Mesodermal cell (in vitro differentiated cells): ENCODE data around the gene EPS8L1.

Experiments used
- H3K27ac ChIP-seq: 2 replicates; pipeline ENCODE4 v1.7.0; 2013; ENCODE audit warnings: mild to moderate bottlenecking, low read depth, low read length, moderate library complexity; ENCODE audit not compliant: severe bottlenecking
- H3K36me3 ChIP-seq: 2 replicates; pipeline ENCODE4 v1.7.1; 2013; ENCODE audit warnings: mild to moderate bottlenecking, low read length, moderate library complexity; ENCODE audit not compliant: control insufficient read depth, insufficient read depth
- H3K4me1 ChIP-seq: one replicate; pipeline ENCODE4 v1.7.1; 2013; ENCODE audit warnings: mild to moderate bottlenecking, low read length; ENCODE audit not compliant: insufficient read depth, control insufficient read depth, poor library complexity, severe bottlenecking
- H3K4me3 ChIP-seq: 2 replicates; pipeline ENCODE4 v1.7.0; 2013; ENCODE audit warnings: low read length, control low read depth, mild to moderate bottlenecking; ENCODE audit not compliant: insufficient read depth, poor library complexity, severe bottlenecking; ENCODE audit errors: extremely low read depth
- H3K9me3 ChIP-seq: 2 replicates; pipeline ENCODE4 v1.7.1; 2013; ENCODE audit warnings: mild to moderate bottlenecking, low read length, moderate library complexity; ENCODE audit not compliant: control insufficient read depth
- WGBS, 2 experiments: methylation state at CpG; one replicate each; pipeline ENCODE4 v1.1.5; 2013; ENCODE audit warnings: missing lambda C conversion rate in 2 of 2; ENCODE audit not compliant: insufficient coverage in 2 of 2; 5-methylcytosine and 5-hydroxymethylcytosine counted together

Gene EPS8L1

GRCh38 chr19:55068950-55069864 is 6.5 kb upstream of the EPS8L1 start:
- Histone ChIP-seq H3K4me3 (peak overlapping the region; percentile 18), H3K4me1 (peaks cover 12% of the 10 kb centered on the region), H3K27ac (peak overlapping the region; percentile 23), H3K36me3 (no peaks in the 10 kb centered on the region), H3K9me3 (no peaks in the 10 kb centered on the region)
- WGBS, 2 experiments = 4 to 5% methylated on average over 24 to 25 of the region's 30 CpGs

DNA sequence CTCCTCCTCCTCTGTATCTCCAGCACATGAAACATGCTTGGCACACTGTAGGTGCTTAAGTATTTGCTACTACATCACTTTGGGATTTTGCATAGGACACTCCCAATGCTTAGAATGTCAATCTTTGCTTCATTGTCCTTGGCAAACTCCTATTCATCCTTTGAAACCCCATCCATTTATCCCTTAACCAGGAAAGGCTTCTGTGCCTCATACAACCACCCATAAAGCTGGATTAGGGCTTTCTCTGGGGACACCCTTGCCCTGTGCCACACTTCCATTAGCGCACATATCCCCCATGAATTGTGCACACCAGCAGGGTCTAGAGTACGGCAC is 5.8 kb upstream of the EPS8L1 start:
- Histone ChIP-seq H3K36me3 (no peaks in the 10 kb centered on the region), H3K9me3 (no peaks in the 10 kb centered on the region), H3K27ac (no peak overlapping the region), H3K4me1 (peaks cover 12% of the 10 kb centered on the region), H3K4me3 (no peak overlapping the region)
- 83 to 100% methylated on average over 1 of the region's 2 CpGs for WGBS, 2 experiments

DNA sequence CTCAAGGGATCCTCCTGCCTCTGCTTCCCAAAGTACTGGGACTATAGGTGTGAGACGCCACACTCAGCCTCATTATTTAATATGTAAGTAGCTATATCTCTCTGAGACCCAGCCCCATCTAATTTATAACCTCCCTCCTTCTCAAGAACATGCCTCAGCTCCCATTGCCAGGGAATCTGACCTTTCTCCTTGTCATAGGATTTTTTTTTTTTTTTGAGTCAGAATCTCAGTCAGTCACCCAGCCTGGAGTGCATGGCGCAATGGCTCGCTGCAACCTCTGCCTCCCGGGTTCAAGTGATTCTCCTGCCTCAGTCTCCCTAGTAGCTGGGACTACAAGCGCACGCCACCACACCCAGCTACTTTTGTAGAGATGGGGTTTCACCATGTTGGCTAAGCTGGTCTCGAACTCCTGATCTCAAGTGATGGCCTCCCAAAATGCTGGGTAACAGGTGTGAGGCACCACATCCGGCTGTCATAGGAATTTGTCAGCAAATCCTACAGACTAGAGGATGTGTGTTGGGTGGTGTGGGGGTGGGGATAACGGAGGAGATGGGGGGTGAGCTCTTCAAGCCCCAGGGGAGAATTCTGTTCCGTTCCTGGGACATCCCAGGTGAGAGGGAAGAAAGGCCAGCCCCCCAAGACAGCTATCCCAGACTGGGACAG is 5.1 kb upstream of the EPS8L1 start:
- no peaks in the 10 kb centered on the region for H3K9me3 ChIP-seq
- WGBS, 2 experiments = 83% methylated on average over 5 to 9 of the region's 10 CpGs
- no peak overlapping the region for H3K27ac ChIP-seq
- peaks cover 12% of the 10 kb centered on the region for H3K4me1 ChIP-seq
- no peaks in the 10 kb centered on the region for H3K36me3 ChIP-seq
- H3K4me3 ChIP-seq = no peak overlapping the region

GRCh38 chr19:55071129-55071502 is 4.6 kb upstream of the EPS8L1 start:
- H3K4me1 ChIP-seq = peaks cover 12% of the 10 kb centered on the region
- H3K36me3 ChIP-seq = no peaks in the 10 kb centered on the region
- H3K4me3 ChIP-seq = no peak overlapping the region
- H3K9me3 ChIP-seq = no peaks in the 10 kb centered on the region
- WGBS, 2 experiments = 66 to 82% methylated on average over 5 to 7 of the region's 8 CpGs
- H3K27ac ChIP-seq = no peak overlapping the region

- Histone ChIP-seq H3K9me3 (no peaks in the 10 kb centered on the region), H3K36me3 (no peaks in the 10 kb centered on the region), H3K4me3 (no peak overlapping the region), H3K27ac (no peak overlapping the region), H3K4me1 (peaks cover 12% of the 10 kb centered on the region)
- 55 to 66% methylated on average over 6 to 7 of the region's 8 CpGs for WGBS, 2 experiments
Measured at GRCh38 chr19:55071913-55072312, 3.8 kb upstream of the EPS8L1 start.

GRCh38 chr19:55076321-55076720 is 652 bp downstream of the EPS8L1 start:
- Histone ChIP-seq H3K4me3 (no peak overlapping the region), H3K36me3 (no peaks in the 10 kb centered on the region), H3K9me3 (no peaks in the 10 kb centered on the region), H3K4me1 (peaks cover 7% of the 10 kb centered on the region), H3K27ac (no peak overlapping the region)
- 66 to 80% methylated on average over 7 to 12 of the region's 12 CpGs for WGBS, 2 experiments

- H3K36me3 ChIP-seq = no peaks in the 10 kb centered on the region
- no peak overlapping the region for H3K4me3 ChIP-seq
- H3K9me3 ChIP-seq = no peaks in the 10 kb centered on the region
- H3K4me1 ChIP-seq = peaks cover 5% of the 10 kb centered on the region
- WGBS, 2 experiments = 100% methylated on average over 1 of the region's 2 CpGs; no CpG with 5 or more reads in 1 of the 2 experiments
- H3K27ac ChIP-seq = no peak overlapping the region
Measured at GRCh38 chr19:55077106-55077505, 1.4 kb downstream of the EPS8L1 start.

- H3K36me3 ChIP-seq = no peaks in the 10 kb centered on the region
- WGBS, 2 experiments = 84 to 95% methylated on average over 4 of the region's 5 CpGs
- H3K4me3 ChIP-seq = no peak overlapping the region
- H3K9me3 ChIP-seq = no peaks in the 10 kb centered on the region
- H3K4me1 ChIP-seq = peaks cover 5% of the 10 kb centered on the region
- H3K27ac ChIP-seq = no peak overlapping the region
Measured at GRCh38 chr19:55078996-55079395, 3.3 kb downstream of the EPS8L1 start.

DNA sequence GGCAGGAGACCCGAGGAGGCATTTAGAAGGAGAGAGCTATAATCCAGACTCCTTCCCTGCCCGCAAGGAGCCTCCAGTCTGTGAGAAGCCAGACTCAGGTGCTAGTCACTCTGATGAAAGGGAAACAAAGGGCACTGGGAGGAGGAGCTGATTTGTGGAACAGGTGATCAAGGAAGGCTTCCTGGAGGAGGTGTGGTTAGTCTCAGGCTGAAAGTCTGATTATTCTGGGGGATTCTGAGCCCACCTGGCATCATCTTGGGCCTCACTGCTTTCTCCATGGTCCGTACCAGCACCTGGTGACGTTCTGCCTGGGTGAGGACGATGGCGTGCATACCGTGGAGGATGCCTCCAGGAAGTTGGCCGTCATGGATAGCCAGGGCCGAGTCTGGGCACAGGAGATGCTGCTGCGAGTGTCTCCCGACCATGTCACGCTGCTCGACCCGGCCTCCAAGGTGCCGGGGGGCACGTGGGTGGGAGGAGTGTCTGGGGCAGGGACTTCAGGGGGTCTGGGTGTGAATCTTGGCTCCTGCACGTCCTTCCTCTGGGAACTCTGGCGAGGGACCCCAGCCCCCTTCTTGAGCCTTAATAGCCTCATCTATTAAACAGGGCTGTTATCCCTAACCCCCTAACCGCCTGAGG is 3.9 kb downstream of the EPS8L1 start:
- Histone ChIP-seq H3K9me3 (no peaks in the 10 kb centered on the region), H3K36me3 (no peaks in the 10 kb centered on the region), H3K27ac (no peak overlapping the region), H3K4me1 (peaks cover 5% of the 10 kb centered on the region), H3K4me3 (no peak overlapping the region)
- 85 to 91% methylated on average over 9 to 17 of the region's 19 CpGs for WGBS, 2 experiments

GRCh38 chr19:55080121-55080967 is 4.7 kb downstream of the EPS8L1 start:
- H3K36me3 ChIP-seq = no peaks in the 10 kb centered on the region
- H3K27ac ChIP-seq = no peak overlapping the region
- peaks cover 5% of the 10 kb centered on the region for H3K4me1 ChIP-seq
- peak overlapping the region; percentile 44 for H3K4me3 ChIP-seq
- WGBS, 2 experiments = 18 to 26% methylated on average over 25 to 50 of the region's 55 CpGs
- H3K9me3 ChIP-seq = no peaks in the 10 kb centered on the region
